H9 (cell line): ENCODE results near the gene TRPM2. TPM values are rescaled to one million over a fixed set of nuclear protein-coding genes. Genes with fewer than 3 reads are reported as not detected.

Source experiments
- DNase-seq: peaks from one replicate; pipeline ENCODE4 v3.0.0-alpha.2; 2017
- H2AFZ ChIP-seq: one replicate; pipeline ENCODE4 v1.6.1; 2013; ENCODE audit warnings: mild to moderate bottlenecking, low read length, control low read depth, moderate library complexity
- H2AK5ac ChIP-seq: 2 replicates; pipeline ENCODE4 v1.6.1; 2013; ENCODE audit warnings: low read length, control low read depth, mixed read lengths; ENCODE audit not compliant: insufficient read length
- H2BK120ac ChIP-seq: one replicate; pipeline ENCODE4 v1.6.1; 2013; ENCODE audit warnings: low read depth, mild to moderate bottlenecking, low read length, control low read depth, inconsistent platforms; ENCODE audit not compliant: poor library complexity, severe bottlenecking
- H2BK12ac ChIP-seq: 2 replicates; pipeline ENCODE4 v1.6.1; 2013; ENCODE audit warnings: low read length, control low read depth, mixed read lengths, low read depth; ENCODE audit not compliant: insufficient read length
- H2BK15ac ChIP-seq: 2 replicates; pipeline ENCODE4 v1.6.1; 2013; ENCODE audit warnings: low read depth, low read length, control low read depth
- H2BK20ac ChIP-seq: one replicate; pipeline ENCODE4 v1.6.1; 2013; ENCODE audit warnings: low read depth, mild to moderate bottlenecking, low read length, control low read depth, inconsistent platforms; ENCODE audit not compliant: poor library complexity, severe bottlenecking
- H2BK5ac ChIP-seq: 2 replicates; pipeline ENCODE4 v1.6.1; 2013; ENCODE audit warnings: low read length, control low read depth, mixed read lengths; ENCODE audit not compliant: insufficient read length
- H3K14ac ChIP-seq: 2 replicates; pipeline ENCODE4 v1.6.1; 2013; ENCODE audit warnings: low read length, control low read depth; ENCODE audit not compliant: insufficient read depth
- H3K18ac ChIP-seq: 2 replicates; pipeline ENCODE4 v1.6.1; 2013; ENCODE audit warnings: low read depth, mild to moderate bottlenecking, mixed read lengths, low read length, control low read depth; ENCODE audit not compliant: insufficient read length
- H3K23ac ChIP-seq: 2 replicates; pipeline ENCODE4 v1.6.1; 2013; ENCODE audit warnings: low read length, control low read depth, mixed read lengths, low read depth; ENCODE audit not compliant: insufficient read length
- H3K23me2 ChIP-seq: 2 replicates; pipeline ENCODE4 v1.6.1; 2013; ENCODE audit warnings: low read depth, mild to moderate bottlenecking, mixed read lengths, low read length, control low read depth; ENCODE audit not compliant: insufficient read length, poor library complexity, severe bottlenecking
- H3K27ac ChIP-seq: 2 replicates; pipeline ENCODE4 v1.5.1; 2013; ENCODE audit warnings: low read length, control low read depth, mixed read lengths, low read depth; ENCODE audit not compliant: insufficient read length
- H3K27me3 ChIP-seq: 2 replicates; pipeline ENCODE4 v1.6.1; 2013; ENCODE audit warnings: low read length, control low read depth, inconsistent platforms; ENCODE audit not compliant: insufficient read depth
- H3K4ac ChIP-seq: 2 replicates; pipeline ENCODE4 v1.6.1; 2013; ENCODE audit warnings: low read depth, mild to moderate bottlenecking, control low read depth, inconsistent platforms, low read length, moderate library complexity
- H3K4me1 ChIP-seq: 2 replicates; pipeline ENCODE4 v1.6.1; 2013; ENCODE audit warnings: low read length, control low read depth, inconsistent platforms; ENCODE audit not compliant: insufficient read depth
- H3K4me2 ChIP-seq: 2 replicates; pipeline ENCODE4 v1.6.1; 2013; ENCODE audit warnings: low read length, control low read depth, mixed read lengths; ENCODE audit not compliant: insufficient read length, insufficient read depth
- H3K56ac ChIP-seq: 2 replicates; pipeline ENCODE4 v1.6.1; 2013; ENCODE audit warnings: low read depth, mild to moderate bottlenecking, mixed read lengths, low read length, control low read depth; ENCODE audit not compliant: insufficient read length
- H3K79me1 ChIP-seq: 2 replicates; pipeline ENCODE4 v1.6.1; 2013; ENCODE audit warnings: low read depth, mild to moderate bottlenecking, moderate library complexity, low read length, control low read depth, inconsistent platforms; ENCODE audit not compliant: insufficient read depth, poor library complexity, severe bottlenecking
- H3K79me2 ChIP-seq: 2 replicates; pipeline ENCODE4 v1.6.1; 2013; ENCODE audit warnings: low read length, control low read depth, inconsistent platforms; ENCODE audit not compliant: insufficient read depth
- H3K9ac ChIP-seq: 2 replicates; pipeline ENCODE4 v1.6.1; 2013; ENCODE audit warnings: low read length, control low read depth, mixed read lengths; ENCODE audit not compliant: insufficient read length; ENCODE audit errors: extremely low read depth
- H3K9me3 ChIP-seq: one replicate; pipeline ENCODE4 v1.6.1; 2013; ENCODE audit warnings: low read depth, low read length, inconsistent platforms; ENCODE audit not compliant: control insufficient read depth
- H3T11ph ChIP-seq: one replicate; pipeline ENCODE4 v1.6.1; 2013; ENCODE audit warnings: mild to moderate bottlenecking, low read length, control low read depth, inconsistent platforms
- H4K20me1 ChIP-seq: one replicate; pipeline ENCODE4 v1.6.1; 2013; ENCODE audit not compliant: control insufficient read depth, insufficient read length, insufficient read depth
- H4K5ac ChIP-seq: 2 replicates; pipeline ENCODE4 v1.6.1; 2013; ENCODE audit warnings: low read depth, mild to moderate bottlenecking, mixed read lengths, low read length, control low read depth; ENCODE audit not compliant: insufficient read length
- H4K8ac ChIP-seq: replicated peaks from 2 replicates; pipeline ENCODE4 v1.6.1; 2013; ENCODE audit warnings: low read length, control low read depth, mixed read lengths, low read depth; ENCODE audit not compliant: insufficient read length
- H4K91ac ChIP-seq: 2 replicates; pipeline ENCODE4 v1.6.1; 2013; ENCODE audit warnings: low read depth, mild to moderate bottlenecking, moderate library complexity, mixed read lengths, low read length, control low read depth; ENCODE audit not compliant: insufficient read length
- H3K27ac Mint-ChIP-seq, 3 experiments: 2 replicates in 2 of 3; 3 replicates in 1 of 3; pipeline ENCODE4 v1.8.0; 2020 to 2021; ENCODE audit warnings: mixed read lengths in 3 of 3, mild to moderate bottlenecking in 1 of 3, moderate library complexity in 1 of 3
- H3K27me3 Mint-ChIP-seq: 2 replicates; pipeline ENCODE4 v1.8.0; 2021; ENCODE audit warnings: low read depth, mild to moderate bottlenecking, moderate library complexity, mixed read lengths
- H3K36me3 Mint-ChIP-seq, 3 experiments: 2 replicates in 2 of 3; 3 replicates in 1 of 3; pipeline ENCODE4 v1.8.0; 2020 to 2021; ENCODE audit warnings: low read depth in 3 of 3, mixed read lengths in 3 of 3; ENCODE audit not compliant: insufficient read depth in 1 of 3
- H3K4me1 Mint-ChIP-seq, 2 experiments: 2 replicates each; pipeline ENCODE4 v1.8.0; 2020; ENCODE audit warnings: mixed read lengths in 2 of 2
- H3K4me3 Mint-ChIP-seq, 2 experiments: 2 replicates in 1 of 2; 3 replicates in 1 of 2; pipeline ENCODE4 v1.8.0; 2020 to 2021; ENCODE audit warnings: mild to moderate bottlenecking in 2 of 2, mixed read lengths in 2 of 2, moderate library complexity in 1 of 2
- H3K9me3 Mint-ChIP-seq, 2 experiments: 2 replicates in 1 of 2; 3 replicates in 1 of 2; pipeline ENCODE4 v1.8.0; 2020; ENCODE audit warnings: mild to moderate bottlenecking in 2 of 2, mixed read lengths in 2 of 2, moderate library complexity in 1 of 2
- WGBS: extraction: QIAGEN DNeasy Blood & Tissue Kit; methylation state at CpG from one replicate; pipeline ENCODE4 v1.1.7; 2013; ENCODE audit warnings: missing lambda C conversion rate, low lambda C conversion rate, mixed read lengths; ENCODE audit not compliant: insufficient read length; ENCODE audit errors: extremely low coverage; 5-methylcytosine and 5-hydroxymethylcytosine counted together
- total RNA-seq: library from RNA; stranded (reverse); gene quantifications from 2 replicates; pipeline ENCODE4 v1.2.1, GENCODE V29; 2021
- TF ChIP-seq, protein P1 (sequence below): fragments of 200-600 bp; sonication (generic); conservative IDR thresholded peaks from 3 replicates; pipeline ENCODE4 v1.8.0; 2021; ENCODE audit warnings: antibody characterized with exemption, mild to moderate bottlenecking

TRPM2 gene
- total RNA-seq, 1 experiment from 2014 or later = 0.68 TPM

DNA sequence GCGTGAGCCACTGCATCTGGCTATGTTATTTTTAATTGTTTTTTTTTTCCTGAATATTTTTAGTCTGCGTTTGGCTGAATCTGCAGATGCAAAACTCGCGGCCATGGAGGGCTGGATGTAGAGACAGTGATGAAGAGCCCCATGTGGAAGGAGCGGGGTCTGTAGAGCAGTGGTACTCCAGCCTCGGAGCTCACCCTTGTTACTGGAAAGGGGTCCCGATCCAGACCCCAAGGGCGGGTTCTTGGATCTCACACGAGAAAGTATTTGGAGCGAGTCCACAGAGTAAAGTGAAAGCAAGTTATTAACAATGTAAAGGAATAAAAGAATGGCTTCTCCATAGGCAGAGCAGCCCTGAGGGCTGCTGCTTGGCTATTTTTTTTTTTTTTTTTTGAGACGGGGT, 2.7 kb downstream of the TRPM2 start:
- Mint-ChIP-seq H3K4me1 (peaks cover 0 to 5% of the 10 kb centered on the region in 2 experiments; a peak in 1 of 4 replicates), H3K27ac (no peak overlapping the region), H3K27me3 (peaks cover 7% of the 10 kb centered on the region), H3K36me3 (no peaks in the 10 kb centered on the region), H3K4me3 (no peak overlapping the region), H3K9me3 (peaks cover 0 to 9% of the 10 kb centered on the region in 2 experiments; a peak in 3 of 5 replicates)
- no peak overlapping the region for H3K27ac ChIP-seq
- no peak overlapping the region for H2AFZ ChIP-seq
- no peak overlapping the region for H2BK15ac ChIP-seq
- H3K9me3 ChIP-seq = no peaks in the 10 kb centered on the region
- H2BK120ac ChIP-seq = no peak overlapping the region
- no peaks in the 10 kb centered on the region for H3K79me2 ChIP-seq
- no peak overlapping the region for H3T11ph ChIP-seq
- no peak overlapping the region for H3K56ac ChIP-seq
- H3K14ac ChIP-seq = no peak overlapping the region
- no peaks in the 10 kb centered on the region for H3K79me1 ChIP-seq
- H3K27me3 ChIP-seq = no peaks in the 10 kb centered on the region
- no peak overlapping the region for H2BK12ac ChIP-seq
- H3K4me1 ChIP-seq = no peaks in the 10 kb centered on the region
- TF ChIP-seq, protein P1, sequence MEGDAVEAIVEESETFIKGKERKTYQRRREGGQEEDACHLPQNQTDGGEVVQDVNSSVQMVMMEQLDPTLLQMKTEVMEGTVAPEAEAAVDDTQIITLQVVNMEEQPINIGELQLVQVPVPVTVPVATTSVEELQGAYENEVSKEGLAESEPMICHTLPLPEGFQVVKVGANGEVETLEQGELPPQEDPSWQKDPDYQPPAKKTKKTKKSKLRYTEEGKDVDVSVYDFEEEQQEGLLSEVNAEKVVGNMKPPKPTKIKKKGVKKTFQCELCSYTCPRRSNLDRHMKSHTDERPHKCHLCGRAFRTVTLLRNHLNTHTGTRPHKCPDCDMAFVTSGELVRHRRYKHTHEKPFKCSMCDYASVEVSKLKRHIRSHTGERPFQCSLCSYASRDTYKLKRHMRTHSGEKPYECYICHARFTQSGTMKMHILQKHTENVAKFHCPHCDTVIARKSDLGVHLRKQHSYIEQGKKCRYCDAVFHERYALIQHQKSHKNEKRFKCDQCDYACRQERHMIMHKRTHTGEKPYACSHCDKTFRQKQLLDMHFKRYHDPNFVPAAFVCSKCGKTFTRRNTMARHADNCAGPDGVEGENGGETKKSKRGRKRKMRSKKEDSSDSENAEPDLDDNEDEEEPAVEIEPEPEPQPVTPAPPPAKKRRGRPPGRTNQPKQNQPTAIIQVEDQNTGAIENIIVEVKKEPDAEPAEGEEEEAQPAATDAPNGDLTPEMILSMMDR = no peak
- H3K18ac ChIP-seq = no peak overlapping the region
- H2AK5ac ChIP-seq = no peak overlapping the region
- no peak overlapping the region for H3K4me2 ChIP-seq
- no peak overlapping the region for H2BK20ac ChIP-seq
- no peak overlapping the region for H4K8ac ChIP-seq
- no peak overlapping the region for H3K4ac ChIP-seq
- no peaks in the 10 kb centered on the region for H4K20me1 ChIP-seq
- no peak overlapping the region for H3K9ac ChIP-seq
- no peak overlapping the region for H3K23ac ChIP-seq
- H4K91ac ChIP-seq = no peak overlapping the region
- no CpG with 5 or more reads among the region's 11 CpGs for WGBS
- H4K5ac ChIP-seq = no peak overlapping the region
- H3K23me2 ChIP-seq = no peaks in the 10 kb centered on the region
- DNase-seq = no peak
- H2BK5ac ChIP-seq = no peak overlapping the region
